Endothelial cell of umbilical vein (primary cell): Measurements from ENCODE around the gene TYR.
"Not testable (repeated sequence)": the region's sequence is repeated elsewhere in the genome, so short reads cannot be mapped to it uniquely, and the experiment has no call there.

Experiments
- CTCF ChIP-seq, 2 donors: IDR thresholded peaks; 1 replicate in 1 of 2; 2 replicates in 1 of 2; pipeline ENCODE4 v1.5.1; 2011; ENCODE audit warnings: low read length in 2 of 2, mild to moderate bottlenecking in 2 of 2, moderate library complexity in 2 of 2, control low read depth in 1 of 2, inconsistent platforms in 1 of 2, low read depth in 1 of 2; ENCODE audit not compliant: insufficient read depth in 1 of 2; ENCODE audit errors: extremely low read depth in 1 of 2
- EZH2 ChIP-seq: IDR thresholded peaks from 2 replicates; pipeline ENCODE4 v1.6.1; 2012; ENCODE audit warnings: borderline replicate concordance, low read depth, mild to moderate bottlenecking, moderate library complexity, low read length, inconsistent platforms; ENCODE audit not compliant: severe bottlenecking
- GATA2 ChIP-seq: IDR thresholded peaks from 2 replicates; pipeline ENCODE4 v1.7.0; 2011; ENCODE audit warnings: low read depth, mild to moderate bottlenecking, moderate library complexity, mixed read lengths, low read length; ENCODE audit not compliant: insufficient read length, insufficient read depth
- MYC ChIP-seq: IDR thresholded peaks from one replicate; pipeline ENCODE4 v1.6.1; 2011; ENCODE audit warnings: mild to moderate bottlenecking, low read depth, low read length
- POLR2A ChIP-seq: IDR thresholded peaks from 2 replicates; pipeline ENCODE4 v1.6.1; 2012; ENCODE audit warnings: low read depth, mild to moderate bottlenecking, control low read depth, low read length
- POLR2AphosphoS5 ChIP-seq: IDR thresholded peaks from 2 replicates; pipeline ENCODE4 v1.6.1; 2012; ENCODE audit warnings: low read depth, mild to moderate bottlenecking, control low read depth, low read length, moderate library complexity; ENCODE audit not compliant: insufficient read depth

- not testable (repeated sequence) for TF ChIP-seq CTCF (IDR thresholded peaks at IDR 0.05; ENCODE audit: extremely low read depth in 1 of 2, insufficient read depth in 1 of 2, low read depth in 1 of 2, low read length in 2 of 2); GATA2; POLR2A; EZH2; MYC; POLR2AphosphoS5
Observed at GRCh38 chr11:89342880-89343572, 165.4 kb downstream of the TYR start.
